Fibroblast of lung (primary cell): ENCODE measurements around the gene SEC24D.

ENCODE experiments used
- CTCF ChIP-seq, 2 donors: IDR thresholded peaks in 1 of 2; conservative IDR thresholded peaks in 1 of 2; 1 replicate in 1 of 2; 2 replicates in 1 of 2; pipeline ENCODE4 v1.5.1; 2011 to 2012; ENCODE audit warnings: low read length in 2 of 2, control low read depth in 1 of 2, inconsistent platforms in 1 of 2, low read depth in 1 of 2, mild to moderate bottlenecking in 1 of 2
- EZH2 ChIP-seq: IDR thresholded peaks from 2 replicates; pipeline ENCODE4 v1.5.1; 2012; ENCODE audit warnings: low read length, control low read depth, mild to moderate bottlenecking; ENCODE audit errors: missing control alignments

- TF ChIP-seq CTCF (conservative IDR thresholded peaks at IDR 0.05 in 1 of 2, IDR thresholded peaks at IDR 0.05 in 1 of 2; ENCODE audit: low read depth in 1 of 2, low read length in 2 of 2) (no peak), EZH2 (no peak)
Measured at GRCh38 chr4:118749347-118749988, 86.5 kb downstream of the SEC24D start.
